H1 (cell line): ENCODE results near the gene SPOCK1. TPM values are rescaled to one million over a fixed set of nuclear protein-coding genes. Genes with fewer than 3 reads are reported as not detected.

Source experiments
- CHD2 ChIP-seq: IDR thresholded peaks from 2 replicates; pipeline ENCODE4 v1.6.1; 2012; ENCODE audit warnings: low read length, improper control_type of control experiment
- RFX5 ChIP-seq: IDR thresholded peaks from 2 replicates; pipeline ENCODE4 v1.6.1; 2011; ENCODE audit warnings: low read depth, low read length, improper control_type of control experiment, borderline replicate concordance
- SP1 ChIP-seq: IDR thresholded peaks from 2 replicates; pipeline ENCODE4 v1.6.1; 2011; ENCODE audit warnings: low read depth, low read length
- SP2 ChIP-seq: IDR thresholded peaks from 2 replicates; pipeline ENCODE4 v1.6.1; 2012; ENCODE audit warnings: mild to moderate bottlenecking, low read length, inconsistent platforms
- TAF1 ChIP-seq: IDR thresholded peaks from 2 replicates; pipeline ENCODE4 v1.6.1; 2011; ENCODE audit warnings: mild to moderate bottlenecking, low read depth, low read length
- TAF7 ChIP-seq: optimal IDR thresholded peaks from 2 replicates; pipeline ENCODE3; 2011; ENCODE audit warnings: low read depth, mild to moderate bottlenecking, inconsistent platforms, low read length, moderate library complexity, borderline replicate concordance
- polyA plus RNA-seq, 7 experiments: library from polyadenylated mRNA; depleted of rRNA in 3 of 7; stranded (reverse) in 5 of 7; unstranded in 2 of 7; fragments of >200 nt in 5 of 7; fragments of 200-250 nt in 2 of 7; gene quantifications; 1 replicate in 5 of 7; 2 replicates in 1 of 7; 4 replicates in 1 of 7; pipeline versions ENCODE4 v1.2.1 to v1.2.3, GENCODE V29; 2011 to 2013; ENCODE audit warnings: missing spikeins in 2 of 7, mixed read lengths in 2 of 7
- total RNA-seq: library from RNA; stranded (reverse); fragmentation: NEBNext Ultra II Directional; extraction: Animal tissue kit (Norgen Biotek cat#: 25700); gene quantifications from 2 replicates; pipeline ENCODE4 v1.2.1, GENCODE V29; 2021

The SPOCK1 gene
- total and polyA plus RNA-seq, 2 of the 8 experiments (the other 6 are each of a cell fraction or from before 2014, with no cell fraction given), result 6.9 to 18.1 TPM

DNA sequence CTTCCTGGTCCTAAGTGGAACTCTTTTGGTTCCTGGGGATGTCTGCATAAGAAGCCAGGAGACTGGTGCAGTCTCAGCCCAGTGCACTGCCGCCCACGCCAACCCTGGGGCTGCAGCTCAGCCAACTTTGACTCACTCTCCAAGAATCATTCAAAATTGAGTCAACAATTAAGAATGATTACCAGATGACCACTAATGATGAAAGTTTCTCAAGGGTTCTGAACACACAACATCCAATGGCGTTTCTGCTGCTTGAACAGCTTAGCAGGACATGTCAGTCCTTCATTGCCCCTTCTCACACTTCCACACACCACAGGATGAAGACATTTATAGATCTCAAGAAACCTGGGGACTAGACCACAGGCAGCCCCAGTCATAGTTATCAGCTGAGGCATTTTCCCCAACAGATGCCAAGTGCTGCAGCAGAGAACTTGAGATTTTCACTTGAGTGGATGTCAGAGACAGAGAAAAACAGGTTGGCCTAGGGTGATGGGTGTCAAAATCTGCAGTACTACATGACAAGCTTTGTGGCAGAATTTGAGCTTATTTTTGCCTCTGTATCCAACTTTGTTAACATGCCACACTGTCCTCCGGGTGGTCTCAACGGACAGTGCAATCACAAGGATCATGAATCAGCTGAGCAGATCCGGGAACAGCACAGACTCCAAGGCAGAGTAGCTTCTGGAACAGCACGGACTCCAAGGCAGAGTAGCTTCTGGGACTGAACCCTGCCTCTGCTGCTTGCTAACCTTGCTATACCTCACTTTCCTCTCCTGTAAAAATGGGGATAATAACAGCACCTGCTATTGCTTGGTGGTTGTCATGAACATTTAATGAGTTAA is 356.1 kb downstream of the SPOCK1 start (continued):
- TF ChIP-seq RFX5 (no peak), CHD2 (no peak), SP2 (no peak), TAF1 (no peak), SP1 (no peak), TAF7 (no peak)
